GM21737 (cell line): ENCODE results near the gene WDR72.
"Not testable (repeated sequence)": the region's sequence is repeated elsewhere in the genome, so short reads cannot be mapped to it uniquely, and the experiment has no call there.

Experiments used
- ATAC-seq: cut with Tn5 transposase; IDR thresholded peaks from one replicate; pipeline ENCODE4 v1.9.1; 2021; ENCODE audit warnings: mild to moderate bottlenecking, moderate library complexity; ENCODE audit not compliant: unreplicated experiment

WDR72 gene

GRCh38 chr15:53710906-53711305, 48.6 kb downstream of the WDR72 start:
- no peak for ATAC-seq

GRCh38 chr15:53709821-53710220, 49.6 kb downstream of the WDR72 start:
- ATAC-seq = no peak

GRCh38 chr15:53695365-53695764, 64.1 kb downstream of the WDR72 start:
- ATAC-seq = no peak

GRCh38 chr15:53694476-53694874, 65.0 kb downstream of the WDR72 start:
- no peak for ATAC-seq

- no peak for ATAC-seq
Observed at GRCh38 chr15:53693729-53694475, 65.6 kb downstream of the WDR72 start.

- ATAC-seq = not testable (repeated sequence)
Observed at GRCh38 chr15:53684162-53684561, 75.3 kb downstream of the WDR72 start.

- ATAC-seq = no peak
Observed at GRCh38 chr15:53681056-53681455, 78.4 kb downstream of the WDR72 start.

- no peak for ATAC-seq
Observed at GRCh38 chr15:53675832-53676231, 83.6 kb downstream of the WDR72 start.

GRCh38 chr15:53671545-53671944, 87.9 kb downstream of the WDR72 start:
- ATAC-seq = no peak

GRCh38 chr15:53670701-53671100, 88.8 kb downstream of the WDR72 start:
- ATAC-seq = no peak

GRCh38 chr15:53665930-53666329, 93.5 kb downstream of the WDR72 start:
- no peak for ATAC-seq

- ATAC-seq = no peak
Observed at GRCh38 chr15:53658827-53659555, 100.5 kb downstream of the WDR72 start.

- no peak for ATAC-seq
Observed at GRCh38 chr15:53658255-53658654, 101.2 kb downstream of the WDR72 start.

- no peak for ATAC-seq
Observed at GRCh38 chr15:53648934-53649333, 110.5 kb downstream of the WDR72 start.

- ATAC-seq = no peak
Observed at GRCh38 chr15:53644660-53645059, 114.8 kb downstream of the WDR72 start.

GRCh38 chr15:53634517-53635106, 124.9 kb downstream of the WDR72 start:
- no peak for ATAC-seq

GRCh38 chr15:53627279-53627678, 132.2 kb downstream of the WDR72 start:
- no peak for ATAC-seq

GRCh38 chr15:53625962-53626845, 133.3 kb downstream of the WDR72 start:
- ATAC-seq = no peak

GRCh38 chr15:53625260-53625659, 134.2 kb downstream of the WDR72 start:
- no peak for ATAC-seq

- ATAC-seq = no peak
Observed at GRCh38 chr15:53618461-53618860, 141.0 kb downstream of the WDR72 start.
